Measurements from ENCODE around the gene RNLS.

GRCh38 chr10:88418871-88419270 is 164.2 kb downstream of the RNLS start:
- TF ChIP-seq POU6F1 (CRISPR knock-in tag; IDR thresholded peaks at IDR 0.05; ENCODE audit: borderline replicate concordance, low read depth) = no peak
- no peak for TF ChIP-seq TSHZ2 (CRISPR knock-in tag; IDR thresholded peaks at IDR 0.05)
- TF ChIP-seq ZNF565 (CRISPR knock-in tag; conservative IDR thresholded peaks at IDR 0.05; ENCODE audit: low read depth) = no peak
- no peak for TF ChIP-seq ZNF70 (CRISPR knock-in tag; IDR thresholded peaks at IDR 0.05)
- TF ChIP-seq ZFP3 (CRISPR knock-in tag; IDR thresholded peaks at IDR 0.05) = no peak
- no peak for TF ChIP-seq PATZ1 (CRISPR knock-in tag; IDR thresholded peaks at IDR 0.05; ENCODE audit: borderline replicate concordance)
- no peak for TF ChIP-seq CSRNP3 (CRISPR knock-in tag; IDR thresholded peaks at IDR 0.05)
- no peak for TF ChIP-seq RARB (CRISPR knock-in tag; IDR thresholded peaks at IDR 0.05)
- no peak for TF ChIP-seq ARNTL (CRISPR knock-in tag; IDR thresholded peaks at IDR 0.05; ENCODE audit: borderline replicate concordance, low read depth)
- TF ChIP-seq GLIS3 (CRISPR knock-in tag; IDR thresholded peaks at IDR 0.05) = no peak
- TF ChIP-seq ZC3H10 (CRISPR knock-in tag; IDR thresholded peaks at IDR 0.05) = no peak
- TF ChIP-seq OSR1 (CRISPR knock-in tag; IDR thresholded peaks at IDR 0.05) = no peak
- TF ChIP-seq CREB5 (CRISPR knock-in tag; IDR thresholded peaks at IDR 0.05; ENCODE audit: low read depth) = no peak
- TF ChIP-seq ZFP30 (CRISPR knock-in tag; IDR thresholded peaks at IDR 0.05) = no peak

Measured in SK-N-SH treated with all-trans-retinoic acid at 6 μM for 48 hours (cell line).